Measurements from ENCODE around the gene MINDY2.
A peak's percentile ranks its signal among the peaks of the same experiment; 100 is the strongest.

- TF ChIP-seq CTCF (IDR thresholded peaks at IDR 0.05 in 8 of 11, conservative IDR thresholded peaks at IDR 0.05 in 3 of 11) (peak in 4 of 11 experiments; percentile 5 to 14 (median 7)), POLR2AphosphoS5 (IDR thresholded peaks at IDR 0.05) (no peak)
Measured at GRCh38 chr15:58770519-58770856, 614 bp upstream of the MINDY2 start.
